Measurements from ENCODE around the gene RIPK4.

Gene RIPK4

DNA sequence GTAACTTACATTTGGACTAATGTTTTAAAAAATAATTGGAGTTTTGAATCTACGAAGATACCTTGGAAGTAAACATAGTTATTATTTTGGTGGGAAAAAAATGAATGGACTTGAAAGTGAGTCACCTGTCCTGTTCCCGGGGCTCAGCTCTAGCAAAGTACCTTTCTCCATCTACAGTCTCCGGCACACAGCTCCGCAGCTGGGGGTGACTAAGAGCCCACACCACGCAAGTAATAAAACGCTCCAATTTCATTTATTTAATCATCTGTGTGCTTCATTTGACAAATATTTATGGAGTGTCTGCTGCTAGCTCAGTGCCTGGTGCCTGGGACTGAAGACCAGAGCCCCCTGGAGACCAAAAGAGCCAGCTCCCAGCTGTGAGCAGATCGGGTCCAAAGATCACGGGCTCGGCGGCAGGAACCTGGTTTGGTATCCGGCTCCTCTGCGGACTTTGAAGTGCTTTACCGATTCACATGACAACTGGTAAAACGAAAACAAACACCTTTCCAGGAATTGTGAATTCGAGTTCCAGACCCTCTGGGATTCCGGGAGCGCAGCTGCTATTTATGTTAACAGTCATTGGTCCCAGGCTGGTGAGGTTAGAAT is 1.7 kb upstream of the RIPK4 start:
- DNase-seq (ENCODE audit: low spot score), result no peak

- DNase-seq (ENCODE audit: low spot score), result no peak
These were observed 969 bp upstream of the RIPK4 start for GRCh38 chr21:41767606-41768436.

GRCh38 chr21:41765973-41766882 is 624 bp downstream of the RIPK4 start:
- DNase-seq (ENCODE audit: low spot score), result no peak

- DNase-seq (ENCODE audit: low spot score), result no peak
These were observed 1.4 kb downstream of the RIPK4 start for GRCh38 chr21:41765420-41765821.

- DNase-seq (ENCODE audit: low spot score), result no peak
These were observed 2.1 kb downstream of the RIPK4 start for GRCh38 chr21:41764558-41765419.

DNA sequence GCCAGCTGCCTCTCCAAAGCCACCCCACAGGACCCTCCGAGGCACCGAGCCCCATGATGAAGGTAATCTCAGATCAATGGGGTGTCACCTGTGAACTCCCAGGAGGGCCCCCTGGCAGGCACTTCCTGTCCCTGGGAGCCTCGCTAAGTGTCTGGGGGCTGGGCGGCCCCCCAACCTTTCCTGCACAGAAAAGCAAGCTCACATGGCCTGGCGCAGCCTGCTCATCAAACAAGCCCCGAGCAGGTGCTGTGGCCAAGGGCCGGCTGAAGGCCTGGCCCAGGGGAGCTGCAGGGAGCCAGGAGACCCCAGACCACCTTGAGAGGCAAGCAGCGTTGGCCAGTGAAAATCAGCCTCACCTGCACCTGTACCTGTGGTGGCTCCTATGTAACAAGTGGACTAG is 2.9 kb downstream of the RIPK4 start:
- no peak for DNase-seq (ENCODE audit: low spot score)

- DNase-seq (ENCODE audit: low spot score), result no peak
These were observed 3.4 kb downstream of the RIPK4 start for GRCh38 chr21:41763398-41763931.

GRCh38 chr21:41762753-41763152 is 4.1 kb downstream of the RIPK4 start:
- DNase-seq (ENCODE audit: low spot score), result no peak

- DNase-seq (ENCODE audit: low spot score), result no peak
These were observed 4.8 kb downstream of the RIPK4 start for GRCh38 chr21:41761934-41762635.

GRCh38 chr21:41761211-41761933 is 5.5 kb downstream of the RIPK4 start:
- no peak for DNase-seq (ENCODE audit: low spot score)

GRCh38 chr21:41760411-41760810 is 6.4 kb downstream of the RIPK4 start:
- no peak for DNase-seq (ENCODE audit: low spot score)

DNA sequence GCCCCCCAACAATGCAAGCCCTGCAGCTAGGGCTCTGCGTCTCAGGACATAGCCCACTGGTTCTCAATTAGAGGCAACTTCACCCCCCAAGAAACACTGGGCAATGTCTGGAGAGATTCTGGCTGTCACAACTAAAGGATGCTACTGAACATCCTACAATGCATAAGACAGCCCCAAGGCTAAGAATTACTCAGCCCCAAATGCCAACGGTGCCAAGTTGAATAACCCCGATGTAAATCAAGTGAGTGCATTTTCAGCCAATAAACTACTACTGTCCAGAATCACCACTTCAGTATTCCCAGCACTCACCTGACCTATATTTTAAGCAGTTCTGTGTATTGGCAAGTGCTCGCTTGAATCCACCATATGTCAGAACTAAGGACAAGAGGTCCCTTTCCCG is 6.9 kb downstream of the RIPK4 start:
- no peak for DNase-seq (ENCODE audit: low spot score)

DNA sequence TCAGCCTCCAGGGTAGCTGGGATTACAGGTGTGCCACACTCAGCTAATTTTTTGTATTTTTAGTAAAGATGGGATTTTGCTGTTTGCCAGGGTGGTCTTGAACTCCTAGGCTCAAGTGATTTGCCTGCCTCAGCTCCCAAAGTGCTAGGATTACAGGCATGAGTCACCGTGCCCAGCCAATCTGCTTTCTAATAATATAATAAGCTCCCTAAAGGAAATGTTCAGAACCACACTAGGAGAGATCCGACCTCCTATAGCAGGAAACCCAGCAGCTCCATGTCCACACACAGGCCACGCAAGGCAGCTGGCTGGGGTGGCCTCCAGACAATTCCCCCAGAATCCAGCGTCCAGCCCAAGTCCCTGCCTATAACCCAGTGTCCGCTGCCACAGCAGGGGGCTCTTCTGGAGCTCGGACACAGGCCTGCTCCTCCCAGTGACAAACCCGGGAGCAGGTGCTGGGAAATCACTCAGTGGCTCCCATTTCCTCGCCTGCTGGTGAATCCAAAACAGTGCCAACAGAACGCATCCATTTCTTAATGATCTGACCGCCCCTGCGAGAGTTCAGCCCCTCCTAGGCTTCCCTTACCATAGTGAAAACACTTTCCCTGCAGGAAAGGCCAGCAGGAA is 7.5 kb downstream of the RIPK4 start:
- no peak for DNase-seq (ENCODE audit: low spot score)

GRCh38 chr21:41758550-41758949 is 8.3 kb downstream of the RIPK4 start:
- DNase-seq (ENCODE audit: low spot score), result no peak

DNA sequence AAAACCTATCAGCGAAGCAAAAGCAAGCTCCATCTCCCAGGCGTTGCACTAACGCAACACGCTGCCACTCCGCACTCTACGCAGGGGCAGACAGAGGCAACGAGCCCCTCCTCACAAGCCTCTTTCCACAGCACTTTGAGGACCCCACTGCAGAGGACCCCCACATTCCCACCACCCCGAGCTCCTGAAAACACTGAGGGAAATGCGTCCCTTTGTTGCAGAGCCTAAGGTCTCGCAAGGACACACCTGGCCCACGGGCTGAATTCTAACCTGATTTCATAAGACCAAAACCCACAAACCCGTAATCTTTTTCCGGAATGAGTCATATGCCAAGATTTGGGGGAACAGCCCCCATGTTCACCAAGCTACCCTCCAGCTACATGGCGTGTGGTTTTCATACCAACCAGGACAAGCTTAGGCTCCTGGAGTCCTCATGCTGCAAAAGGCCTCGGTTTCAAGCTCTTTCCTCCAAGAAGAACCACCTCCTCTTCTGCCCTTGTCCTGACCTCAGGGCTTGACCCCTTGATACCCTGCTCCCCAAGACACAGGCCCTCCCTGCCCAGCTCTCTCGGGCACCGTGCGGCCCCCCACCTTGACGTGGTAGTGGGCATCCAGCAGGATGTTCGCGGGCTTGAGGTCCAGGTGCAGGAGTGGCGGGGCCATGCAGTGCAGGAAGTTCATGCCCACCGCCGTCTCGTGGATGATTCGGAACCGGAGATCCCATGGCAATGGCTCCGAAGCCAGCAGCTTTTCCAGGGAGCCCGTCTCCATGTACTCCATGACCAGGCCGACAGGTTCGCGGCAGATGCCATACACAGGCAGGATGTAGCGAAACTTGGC is 10.7 kb downstream of the RIPK4 start:
- DNase-seq (ENCODE audit: low spot score), result no peak

DNA sequence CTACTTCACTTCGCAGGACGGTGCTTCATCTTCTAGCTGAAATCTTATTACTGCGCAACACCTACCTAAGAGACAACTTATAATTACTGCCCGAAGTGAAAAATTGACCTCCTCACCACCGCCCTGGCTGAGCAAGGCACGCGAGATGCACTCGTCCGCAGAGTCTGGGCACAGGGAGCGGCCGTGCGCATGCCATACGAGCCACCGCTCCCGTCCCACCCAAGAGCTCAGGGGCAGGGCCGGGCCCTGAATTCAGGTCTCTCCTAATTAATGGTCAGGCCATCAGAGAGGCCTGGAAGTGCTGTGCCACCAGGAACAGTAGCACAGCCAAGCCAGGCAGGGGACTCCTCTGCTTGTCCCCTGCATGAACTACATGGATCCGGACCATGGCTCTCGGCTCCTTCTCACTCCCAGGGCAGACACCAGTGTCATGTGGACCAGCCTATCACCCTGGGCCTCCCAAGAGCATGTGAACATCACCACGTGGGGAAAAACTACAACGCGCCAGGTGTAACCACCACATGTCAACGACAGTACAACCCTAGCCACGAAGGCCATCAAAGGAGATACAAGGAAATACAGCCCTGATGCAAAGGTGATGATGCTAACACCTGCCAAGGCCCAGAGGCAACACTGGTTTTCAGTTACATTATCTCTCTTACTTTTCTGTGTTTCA is 11.5 kb downstream of the RIPK4 start:
- no peak for DNase-seq (ENCODE audit: low spot score)

DNA sequence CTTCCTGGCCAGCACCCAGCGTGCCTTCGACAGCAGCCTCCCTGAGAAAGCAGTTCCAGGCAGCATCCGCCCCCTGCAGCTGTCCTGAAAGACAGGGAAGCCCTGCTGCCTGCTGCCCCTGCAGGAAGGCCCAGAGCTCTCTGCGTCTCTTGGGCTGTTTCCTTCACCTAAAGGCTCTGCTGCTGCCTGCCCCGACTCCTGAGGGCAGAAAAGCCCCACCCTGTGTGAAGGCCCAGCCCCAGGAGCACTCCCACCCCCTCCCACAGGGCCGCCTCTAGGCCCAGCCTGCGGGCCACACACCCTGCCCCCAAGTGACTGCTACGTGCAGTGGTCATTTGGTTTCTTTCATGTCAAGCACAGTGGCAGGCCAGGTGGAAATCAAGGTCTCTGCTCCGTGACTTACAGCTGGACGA is 12.4 kb downstream of the RIPK4 start:
- DNase-seq (ENCODE audit: low spot score), result no peak
